ENCODE data around the gene CGB3.
A peak's percentile ranks its signal among the peaks of the same experiment; 100 is the strongest.
"Not testable (repeated sequence)": the region's sequence is repeated elsewhere in the genome, so short reads cannot be mapped to it uniquely, and the experiment has no call there.

Gene CGB3

GRCh38 chr19:49042666-49043065 lies 18.5 kb upstream of the CGB3 start:
- not testable (repeated sequence) for DNase-seq, ATAC-seq

- DNase-seq: no peak
- ATAC-seq: no peak
Observed at GRCh38 chr19:49042177-49042576, 18.0 kb upstream of the CGB3 start.

DNA sequence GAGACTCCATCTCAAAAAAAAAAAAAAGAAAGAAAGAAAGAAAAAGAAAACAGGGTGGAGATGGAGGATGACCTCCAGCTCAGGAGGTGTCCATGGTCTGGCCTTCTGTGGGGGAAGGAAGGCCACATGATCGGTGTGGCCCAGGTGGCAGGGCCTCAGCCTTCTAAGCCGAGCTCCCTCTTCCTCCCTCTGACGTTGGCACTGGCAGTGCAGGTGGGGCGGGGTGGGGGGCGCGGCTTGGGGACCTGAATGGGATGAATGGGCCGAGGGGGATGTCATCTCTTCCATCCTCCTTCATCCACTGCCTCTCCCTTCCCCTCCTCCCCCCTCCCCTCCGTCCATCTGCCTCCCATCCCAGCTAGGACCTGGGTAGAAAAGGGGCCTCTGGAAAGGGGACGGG lies 15.6 kb upstream of the CGB3 start:
- not testable (repeated sequence) for ATAC-seq, DNase-seq

GRCh38 chr19:49038557-49039276 lies 14.6 kb upstream of the CGB3 start:
- ATAC-seq, DNase-seq: not testable (repeated sequence)

- not testable (repeated sequence) for DNase-seq, ATAC-seq
Observed at GRCh38 chr19:49038111-49038510, 14.0 kb upstream of the CGB3 start.

DNA sequence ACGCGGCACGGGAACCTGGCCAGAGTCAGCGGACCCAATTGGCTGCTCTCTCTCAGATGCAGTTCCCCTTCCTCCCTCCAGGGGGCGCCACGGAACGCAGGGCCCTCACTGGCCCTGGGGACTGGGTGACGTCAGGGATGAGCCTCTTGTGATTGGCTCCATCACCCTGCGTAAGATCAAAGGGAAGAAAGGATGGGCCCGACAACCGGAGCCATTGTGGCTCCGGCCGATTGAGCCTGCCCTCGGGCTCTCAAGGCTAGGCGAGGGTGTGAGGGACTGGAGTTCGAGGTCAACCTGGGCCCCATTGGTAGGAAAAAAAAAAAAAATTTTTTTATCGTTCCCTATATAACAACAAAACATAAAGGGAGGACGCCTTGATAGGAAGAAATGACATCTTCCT lies 12.7 kb upstream of the CGB3 start, which contains the start of gene CGB1:
CGB1 (minus strand) TSS at position 81 of the 400 bp plus-strand sequence. CDS start 184 bp downstream, outside the sequence.
- ATAC-seq: peak; percentile 52
- DNase-seq: peak; percentile 72

DNA sequence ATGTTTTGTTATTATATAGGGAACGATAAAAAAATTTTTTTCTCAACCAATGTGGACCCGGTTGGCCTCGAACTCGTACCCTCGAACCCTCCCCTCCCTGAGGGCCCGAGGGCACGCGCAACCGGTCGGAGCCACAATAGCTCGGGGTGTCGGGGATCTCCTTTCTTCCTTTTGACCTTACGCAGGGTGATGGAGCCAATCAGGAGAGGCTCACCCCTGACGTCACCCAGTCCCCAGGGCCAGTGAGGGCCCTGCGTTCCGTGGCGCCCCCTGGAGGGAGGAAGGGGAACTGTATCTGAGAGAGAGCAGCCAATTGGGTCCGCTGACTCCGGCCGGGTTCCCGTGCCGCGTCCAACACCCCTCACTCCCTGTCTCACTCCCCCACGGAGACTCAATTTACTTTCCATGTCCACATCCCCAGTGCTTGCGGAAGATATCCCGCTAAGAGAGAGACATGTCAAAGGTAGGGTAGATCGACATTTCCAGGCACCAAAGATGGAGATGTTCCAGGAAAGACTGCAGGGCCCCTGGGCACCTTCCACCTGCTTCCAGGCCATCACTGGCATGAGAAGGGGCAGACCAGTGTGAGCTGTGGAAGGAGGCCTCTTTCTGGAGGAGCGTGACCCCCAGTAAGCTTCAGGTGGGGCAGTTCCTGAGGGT lies 7.6 kb upstream of the CGB3 start, which contains the start of gene CGB2:
CGB2 (plus strand) TSS at position 249 of the 660 bp plus-strand sequence; CDS start at position 455, 206 bp downstream.
- DNase-seq: peak; percentile 79

DNA sequence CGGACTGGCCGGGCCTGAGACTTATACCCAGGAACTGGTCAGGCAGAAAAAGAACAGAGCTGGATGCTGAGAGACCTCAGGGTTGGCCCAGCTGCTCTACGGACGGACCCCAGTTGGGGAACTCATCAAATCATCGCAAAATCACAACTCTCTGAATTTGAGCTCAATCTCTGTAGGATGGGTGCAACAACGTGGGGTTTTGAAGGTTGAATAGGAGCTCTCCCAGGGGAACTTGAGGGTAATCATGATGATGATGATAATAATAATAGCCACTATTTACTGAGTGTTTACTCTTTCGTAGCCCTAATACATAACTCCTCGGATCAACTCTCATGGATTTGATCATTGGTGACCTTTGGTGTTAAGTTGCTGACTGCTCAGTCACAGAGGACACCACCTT lies 6.2 kb upstream of the CGB3 start:
- not testable (repeated sequence) for ATAC-seq, DNase-seq

More for the DNA sequence above, 7.6 kb upstream of the CGB3 start, which contains the start of gene CGB2:
- peak; percentile 76 for ATAC-seq

- DNase-seq, ATAC-seq: not testable (repeated sequence)
Observed at GRCh38 chr19:49029749-49030148, 5.6 kb upstream of the CGB3 start.

DNA sequence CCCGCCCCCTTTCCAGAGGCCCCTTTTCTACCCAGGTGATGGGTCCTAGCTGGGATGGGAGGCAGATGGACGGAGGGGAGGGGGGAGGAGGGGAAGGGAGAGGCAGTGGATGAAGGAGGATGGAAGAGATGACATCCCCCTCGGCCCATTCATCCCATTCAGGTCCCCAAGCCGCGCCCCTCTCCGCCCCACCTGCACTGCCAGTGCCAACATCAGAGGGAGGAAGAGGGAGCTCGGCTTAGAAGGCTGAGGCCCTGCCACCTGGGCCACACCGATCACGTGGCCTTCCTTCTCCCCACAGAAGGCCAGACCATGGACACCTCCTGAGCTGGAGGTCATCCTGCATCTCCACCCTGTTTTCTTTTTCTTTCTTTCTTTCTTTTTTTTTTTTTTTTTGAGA lies 4.6 kb upstream of the CGB3 start:
- ATAC-seq, DNase-seq: not testable (repeated sequence)

DNA sequence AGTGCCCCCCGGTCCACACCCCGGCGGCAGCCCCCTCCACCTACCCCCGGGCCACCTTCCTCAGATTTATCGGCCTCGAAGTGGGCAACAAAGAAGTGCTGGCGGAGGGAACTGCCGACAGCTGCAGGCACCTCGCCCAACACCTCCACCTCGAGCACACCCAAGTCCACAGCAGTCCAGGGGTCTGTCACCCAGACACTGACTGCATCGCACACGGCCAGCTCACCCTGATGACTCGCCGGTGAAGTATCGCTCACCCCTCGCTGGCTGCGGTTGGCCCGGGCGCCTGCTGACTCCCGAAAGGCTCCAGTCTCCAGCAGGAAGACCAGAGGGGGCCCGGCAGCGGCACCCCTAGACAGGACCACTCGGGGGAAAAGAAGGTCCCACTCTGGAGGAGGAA lies 1.5 kb upstream of the CGB3 start:
- DNase-seq, ATAC-seq: not testable (repeated sequence)

GRCh38 chr19:49025088-49025487 lies 955 bp upstream of the CGB3 start:
- not testable (repeated sequence) for DNase-seq, ATAC-seq

- ATAC-seq: no peak
- DNase-seq: no peak
Observed at GRCh38 chr19:49022116-49022515, 2.0 kb downstream of the CGB3 start.

DNA sequence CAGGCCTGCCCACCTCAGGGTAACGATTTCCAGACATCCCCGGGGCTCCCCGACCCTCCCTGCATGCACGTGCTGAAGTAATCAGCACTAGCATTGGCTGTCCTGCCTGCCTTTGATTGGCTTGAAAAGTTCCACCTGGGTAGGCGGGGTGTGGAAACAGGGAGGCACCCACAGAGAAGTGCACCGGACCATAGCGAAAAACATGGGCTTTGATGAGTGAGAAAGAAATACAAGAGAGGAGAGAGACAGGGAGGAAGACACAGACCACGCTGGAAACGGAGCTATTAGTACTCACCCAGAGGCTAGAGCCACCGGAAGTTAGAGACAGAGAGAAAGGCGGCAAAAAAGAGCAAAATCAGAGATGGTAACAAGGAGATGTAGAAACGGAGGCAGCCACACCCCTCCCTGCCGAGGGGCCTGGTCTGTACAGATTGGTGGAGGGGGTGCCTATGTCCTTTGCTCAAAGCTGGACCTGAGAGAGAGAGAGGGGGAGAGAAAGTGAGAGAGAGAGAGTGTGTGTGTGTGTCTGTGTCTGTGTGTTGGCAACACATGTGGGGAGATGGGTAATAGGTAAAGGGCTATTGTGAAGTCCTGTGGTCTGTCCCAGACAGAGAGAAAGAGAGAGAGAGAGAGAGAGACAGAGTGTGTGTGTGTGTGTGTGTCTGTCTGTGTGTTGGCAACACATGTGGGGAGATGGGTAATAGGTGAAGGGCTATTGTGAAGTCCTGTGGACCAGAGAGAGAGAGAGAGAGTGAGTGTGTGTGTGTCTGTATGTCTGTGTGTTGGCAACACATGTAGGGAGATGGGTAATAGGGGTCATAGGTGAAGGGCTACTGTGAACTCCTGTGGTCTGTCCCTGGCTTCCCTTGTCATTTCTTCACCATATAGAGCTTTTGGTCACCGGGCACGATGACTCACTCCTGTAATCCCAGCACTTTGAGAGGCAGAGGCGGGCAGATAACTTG lies 2.9 kb downstream of the CGB3 start:
- DNase-seq (no peak), ATAC-seq (no peak)

- ATAC-seq (no peak), DNase-seq (no peak)
Observed at GRCh38 chr19:49020342-49020741, 3.8 kb downstream of the CGB3 start.

DNA sequence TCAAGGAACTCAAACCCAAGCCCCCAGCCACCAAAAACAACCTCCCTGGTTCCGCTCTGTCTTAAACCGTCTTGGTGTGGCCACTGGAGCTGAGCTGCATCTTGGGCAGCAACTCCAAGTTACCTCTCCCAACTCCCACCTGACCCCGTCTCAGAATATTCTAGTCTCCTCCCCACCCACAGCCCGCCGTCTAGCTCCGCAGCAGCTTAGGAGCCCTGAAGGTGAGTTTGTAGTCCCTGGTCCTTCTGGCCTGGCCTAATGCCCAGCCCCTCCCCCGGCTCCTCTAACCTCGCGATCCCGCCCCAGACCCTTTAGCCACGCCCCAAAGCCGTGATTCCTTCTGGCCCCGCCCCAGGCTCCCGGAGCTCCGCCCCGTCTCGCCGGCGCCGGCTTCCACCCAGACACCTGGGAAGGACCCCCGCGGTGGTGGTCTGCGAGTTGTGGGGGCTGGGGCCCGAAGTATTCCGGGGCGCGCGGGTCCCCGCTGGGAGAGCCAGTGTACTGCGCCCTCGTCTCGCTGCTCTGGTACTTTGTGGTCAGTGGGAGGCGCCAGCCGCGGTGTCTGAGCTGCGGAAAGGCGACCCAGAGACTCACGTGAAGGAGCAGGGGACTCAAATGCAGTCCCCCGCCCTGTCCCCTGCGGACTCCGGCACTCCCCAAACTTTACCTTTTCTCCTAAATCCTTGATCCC lies 4.7 kb downstream of the CGB3 start:
- ATAC-seq (peak; percentile 17), DNase-seq (peak; percentile 74)

DNA sequence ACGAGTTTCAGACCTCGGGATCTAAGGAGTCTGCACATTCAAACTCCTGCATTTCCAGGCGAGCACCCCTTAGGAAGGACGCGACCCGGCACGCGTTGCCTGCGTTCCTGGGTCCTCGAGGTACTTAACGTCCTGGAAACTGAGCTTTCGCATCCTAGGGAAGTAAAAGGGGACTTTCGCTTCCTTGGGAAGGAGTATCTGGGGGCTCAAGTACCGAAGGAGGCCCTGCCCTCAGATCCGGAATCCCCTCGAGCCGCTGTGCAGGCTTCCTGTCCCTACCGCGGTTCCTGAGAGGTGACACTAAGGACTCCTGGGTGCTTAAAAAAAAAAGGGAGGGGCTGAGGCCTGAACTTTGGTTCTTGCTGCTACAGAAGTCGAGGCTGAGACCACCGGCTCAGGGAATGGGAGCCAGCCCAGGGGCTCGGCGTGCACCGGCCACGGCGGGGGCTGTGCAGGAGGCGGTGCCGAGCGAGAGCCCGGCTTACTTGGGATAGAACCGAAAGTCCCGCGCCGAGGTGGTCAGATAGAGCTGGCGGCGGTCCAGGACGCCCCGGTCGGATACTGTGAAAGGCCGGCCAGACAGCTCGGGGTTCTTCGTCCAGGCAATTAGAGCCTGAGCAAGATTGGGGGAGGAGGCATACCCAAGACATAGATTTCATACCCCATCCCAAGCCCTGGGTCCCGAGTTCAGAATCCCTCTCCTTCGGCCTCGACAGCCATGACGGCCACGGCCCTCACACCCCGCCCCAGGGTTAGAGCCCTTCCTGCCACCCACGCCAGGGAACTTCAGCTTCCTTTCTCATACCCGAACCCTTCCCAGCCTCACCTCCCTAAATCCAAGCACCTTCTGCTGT lies 5.5 kb downstream of the CGB3 start:
- not testable (repeated sequence) for DNase-seq

DNA sequence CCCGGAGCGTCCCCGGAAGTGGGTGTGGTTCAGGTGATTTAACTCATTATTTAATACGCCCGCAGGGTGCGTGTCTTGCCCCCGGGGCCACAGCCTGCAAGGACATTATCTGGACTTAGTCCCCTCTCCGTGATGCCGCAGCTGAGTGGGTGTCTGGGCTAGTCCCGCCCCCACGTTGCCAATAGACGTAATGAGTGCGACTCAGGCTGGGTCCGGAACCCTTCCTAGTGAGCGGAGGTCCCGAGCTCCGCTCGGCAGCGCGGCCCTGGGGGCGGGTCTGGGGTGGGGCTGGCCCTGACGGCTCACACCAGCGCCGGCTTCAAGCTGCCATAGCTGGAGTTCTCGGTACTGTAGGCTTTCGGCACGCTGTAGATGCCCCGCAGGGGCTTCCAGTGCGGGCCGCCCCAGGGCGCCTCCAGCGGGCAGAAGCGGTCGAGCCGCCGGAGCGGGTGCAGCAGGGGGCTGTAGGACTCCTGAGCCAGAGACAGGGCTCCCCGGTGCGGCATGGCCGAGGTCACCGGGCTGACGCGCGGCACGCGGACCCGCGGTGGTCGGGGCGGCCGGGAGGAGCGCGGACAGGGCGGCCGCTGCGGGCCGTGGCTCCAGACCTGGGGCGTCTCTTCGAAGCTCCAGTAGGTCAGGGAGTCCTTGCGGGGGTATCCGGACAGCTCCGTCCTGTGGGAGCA lies 6.3 kb downstream of the CGB3 start:
- DNase-seq (peak; percentile 73), ATAC-seq (peak; percentile 74)

More for the DNA sequence above, 5.5 kb downstream of the CGB3 start:
- not testable (repeated sequence) for ATAC-seq

DNA sequence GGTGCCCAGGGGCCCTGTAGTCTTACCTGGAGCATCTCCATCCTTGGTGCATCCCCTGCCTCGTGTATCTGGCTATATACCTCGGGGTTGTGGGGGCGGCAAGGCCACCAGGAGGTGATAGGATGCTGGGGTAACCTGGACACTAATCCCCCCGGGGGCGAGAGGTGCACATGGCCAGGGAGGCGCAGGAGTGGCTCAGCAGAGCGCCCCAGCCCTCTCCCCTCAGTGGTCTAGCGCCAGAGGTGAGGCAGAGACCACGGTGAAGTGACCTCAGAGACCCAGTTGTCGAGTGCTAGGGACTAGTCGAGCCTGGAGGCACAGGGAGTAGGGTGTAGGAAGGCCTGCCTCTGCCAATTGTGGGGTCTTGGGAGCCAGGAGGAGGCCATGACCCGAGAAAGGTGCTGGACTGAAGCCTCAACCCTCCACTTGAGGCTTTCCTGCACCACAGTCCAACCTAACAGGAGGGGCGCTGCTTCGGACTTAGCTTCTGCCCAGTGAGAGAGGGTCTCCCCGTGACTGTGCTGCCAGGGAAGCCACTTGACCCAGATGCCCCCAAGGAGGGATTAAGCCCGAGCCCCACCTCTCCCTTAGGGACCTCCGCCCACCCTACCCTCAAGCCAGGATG lies 7.0 kb downstream of the CGB3 start, which contains the start of gene LHB:
LHB (minus strand) TSS at position 51 of the 625 bp plus-strand sequence; CDS start at position 41, 10 bp downstream.
- no peak for ATAC-seq
- DNase-seq: no peak
